ENCODE results near the gene C11orf86. TPM values are rescaled to one million over a fixed set of nuclear protein-coding genes. Genes with fewer than 3 reads are reported as not detected.

The C11orf86 gene
- total RNA-seq, 4 donors from 2014 or later, result 21.0 to 88.3 (median 56.1) TPM; not detected in 1

- WGBS, 2 donors (ENCODE audit: low coverage in 1 of 2), result 86 to 100% methylated on average over 2 of the region's 2 CpGs
- Histone ChIP-seq H3K4me1 (peaks cover 0 to 18% (median 10%) of the 10 kb centered on the region in 4 donors), H3K9me3 (no peaks in the 10 kb centered on the region), H3K36me3 (no peaks in the 10 kb centered on the region), H3K4me3 (no peak overlapping the region), H3K27me3 (no peaks in the 10 kb centered on the region), H3K27ac (no peak overlapping the region)
- in situ Hi-C loops (cut with MboI; ENCODE audit: low pct_ligation_motif_present in 1 of 4, low pct_unique_long_range_greater_than_20kb in 1 of 4, low sequenced_read_pairs in 3 of 4) (no loop called here), intact Hi-C loops (cut with DNase I; ENCODE audit: low total_unique reads) (no loop called here)
- DNase-seq, result no peak
- TF ChIP-seq POLR2AphosphoS5 (IDR thresholded peaks at IDR 0.05) (no peak), EP300 (IDR thresholded peaks at IDR 0.05; ENCODE audit: low read depth) (no peak), POLR2A (IDR thresholded peaks at IDR 0.05) (no peak), CTCF (IDR thresholded peaks at IDR 0.05) (no peak)
These were observed 4.4 kb downstream of the C11orf86 start for GRCh38 chr11:66979336-66979980.

- TF ChIP-seq POLR2AphosphoS5 (IDR thresholded peaks at IDR 0.05) (no peak), EP300 (IDR thresholded peaks at IDR 0.05; ENCODE audit: low read depth) (no peak), POLR2A (IDR thresholded peaks at IDR 0.05) (no peak), CTCF (IDR thresholded peaks at IDR 0.05) (no peak)
- 6 to 24% methylated on average over 2 to 9 of the region's 9 CpGs for WGBS, 2 donors (ENCODE audit: low coverage in 1 of 2)
- Histone ChIP-seq H3K27me3 (no peaks in the 10 kb centered on the region), H3K9me3 (no peaks in the 10 kb centered on the region), H3K4me3 (no peak overlapping the region), H3K27ac (no peak overlapping the region), H3K4me1 (peaks cover 0 to 18% (median 10%) of the 10 kb centered on the region in 4 donors), H3K36me3 (no peaks in the 10 kb centered on the region)
- intact Hi-C loops (cut with DNase I; ENCODE audit: low total_unique reads) (no loop called here), in situ Hi-C loops (cut with MboI; ENCODE audit: low pct_ligation_motif_present in 1 of 4, low pct_unique_long_range_greater_than_20kb in 1 of 4, low sequenced_read_pairs in 3 of 4) (no loop called here)
- DNase-seq, result peak; percentile 89
These were observed 7.0 kb downstream of the C11orf86 start for GRCh38 chr11:66981976-66982578.

- no peak overlapping the region for H3K4me3 ChIP-seq
- intact Hi-C loops (cut with DNase I; ENCODE audit: low total_unique reads), result no loop called here
- in situ Hi-C loops (cut with MboI; ENCODE audit: low pct_ligation_motif_present in 1 of 4, low pct_unique_long_range_greater_than_20kb in 1 of 4, low sequenced_read_pairs in 3 of 4), result no loop called here
- no peaks in the 10 kb centered on the region for H3K27me3 ChIP-seq
- H3K36me3 ChIP-seq, result no peaks in the 10 kb centered on the region
- H3K27ac ChIP-seq, result no peak overlapping the region
- DNase-seq, result no peak
- TF ChIP-seq CTCF (IDR thresholded peaks at IDR 0.05) (no peak), EP300 (IDR thresholded peaks at IDR 0.05; ENCODE audit: low read depth) (no peak), POLR2A (IDR thresholded peaks at IDR 0.05) (no peak), POLR2AphosphoS5 (IDR thresholded peaks at IDR 0.05) (no peak)
- 83 to 86% methylated on average over 1 to 5 of the region's 5 CpGs for WGBS, 2 donors (ENCODE audit: low coverage in 1 of 2)
- H3K9me3 ChIP-seq, result no peaks in the 10 kb centered on the region
- peaks cover 0 to 18% (median 10%) of the 10 kb centered on the region in 4 donors for H3K4me1 ChIP-seq
These were observed 8.3 kb downstream of the C11orf86 start for GRCh38 chr11:66983275-66983924.

- no peak overlapping the region for H3K27ac ChIP-seq
- no peak overlapping the region for H3K4me3 ChIP-seq
- intact Hi-C loops (cut with DNase I; ENCODE audit: low total_unique reads), result no loop called here
- in situ Hi-C loops (cut with MboI; ENCODE audit: low pct_ligation_motif_present in 1 of 4, low pct_unique_long_range_greater_than_20kb in 1 of 4, low sequenced_read_pairs in 3 of 4), result no loop called here
- no peaks in the 10 kb centered on the region for H3K36me3 ChIP-seq
- 80 to 92% methylated on average over 2 to 8 of the region's 8 CpGs for WGBS, 2 donors (ENCODE audit: low coverage in 1 of 2)
- H3K27me3 ChIP-seq, result no peaks in the 10 kb centered on the region
- no peak for DNase-seq
- no peak for TF ChIP-seq CTCF (IDR thresholded peaks at IDR 0.05)
- TF ChIP-seq POLR2AphosphoS5 (IDR thresholded peaks at IDR 0.05), result no peak
- no peak for TF ChIP-seq POLR2A (IDR thresholded peaks at IDR 0.05)
- no peak for TF ChIP-seq EP300 (IDR thresholded peaks at IDR 0.05; ENCODE audit: low read depth)
- no peaks in the 10 kb centered on the region for H3K9me3 ChIP-seq
- H3K4me1 ChIP-seq, result peaks cover 0 to 18% (median 10%) of the 10 kb centered on the region in 4 donors
These were observed 10.5 kb downstream of the C11orf86 start for GRCh38 chr11:66985508-66986177.

All from transverse colon (tissue), 4 donors.